Stimulated activated effector memory CD8-positive, alpha-beta T cell treated with anti-CD3 and anti-CD28 coated beads, Interleukin-12 subunit alpha, Interleukin-12 subunit beta, amount 100 ng/mL, for 72 hours (primary cell): Measurements from ENCODE around the gene ASB4.
"Not testable (repeated sequence)": the region's sequence is repeated elsewhere in the genome, so short reads cannot be mapped to it uniquely, and the experiment has no call there.

Source experiments
- ATAC-seq: fragments of 150-1000 bp; cut with Tn5 transposase; 2 replicates; pipeline ENCODE4 v1.10.0; 2021
- DNase-seq, 2 donors: peaks; one replicate each; pipeline ENCODE4 v3.0.0; 2021 to 2022; ENCODE audit warnings: low spot score in 2 of 2
- H3K27ac Mint-ChIP-seq: one replicate; pipeline ENCODE4 v1.8.0; 2022; ENCODE audit warnings: mild to moderate bottlenecking, mixed read lengths
- H3K36me3 Mint-ChIP-seq: one replicate; pipeline ENCODE4 v1.8.0; 2022; ENCODE audit warnings: mild to moderate bottlenecking, mixed read lengths
- H3K4me1 Mint-ChIP-seq: one replicate; pipeline ENCODE4 v1.8.0; 2022; ENCODE audit warnings: mixed read lengths
- H3K4me3 Mint-ChIP-seq: one replicate; pipeline ENCODE4 v1.8.0; 2022; ENCODE audit warnings: mild to moderate bottlenecking, mixed read lengths
- H3K9me3 Mint-ChIP-seq: one replicate; pipeline ENCODE4 v1.8.0; 2022; ENCODE audit warnings: mixed read lengths

Gene ASB4

DNA sequence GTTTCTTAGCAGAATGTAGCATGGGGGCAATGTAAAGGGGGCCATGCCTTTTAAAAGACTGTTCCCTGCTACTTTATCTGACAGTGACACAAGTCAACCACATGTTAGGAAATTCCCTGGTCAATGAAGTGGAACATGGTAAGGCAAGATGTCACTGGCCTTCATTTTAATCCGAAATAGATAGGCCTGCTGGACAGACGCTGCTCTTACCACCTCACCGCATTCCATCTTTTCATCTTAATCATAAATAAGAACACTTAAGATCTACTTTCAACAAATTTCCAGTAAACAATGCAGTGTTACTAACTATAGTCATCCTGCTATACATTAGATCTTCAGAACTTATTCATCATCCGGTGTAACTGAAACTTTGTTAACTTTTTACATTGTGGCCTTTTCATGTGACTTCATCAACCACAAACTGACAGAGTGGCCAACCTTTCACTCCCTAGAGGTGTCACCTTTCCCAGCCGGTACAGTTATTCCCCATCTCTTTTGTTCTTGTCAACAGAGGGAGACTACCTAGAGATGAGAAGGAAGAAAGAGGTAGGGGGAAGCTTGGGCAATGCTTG lies 15.6 kb downstream of the ASB4 start:
- Mint-ChIP-seq H3K4me1 (peaks cover 31% of the 10 kb centered on the region), H3K4me3 (peak overlapping the region; percentile 22), H3K9me3 (no peaks in the 10 kb centered on the region), H3K27ac (peak overlapping the region; percentile 69), H3K36me3 (no peaks in the 10 kb centered on the region)
- ATAC-seq (peak; percentile 97), DNase-seq (peak in 1 of 2 donors; percentile 61)

DNA sequence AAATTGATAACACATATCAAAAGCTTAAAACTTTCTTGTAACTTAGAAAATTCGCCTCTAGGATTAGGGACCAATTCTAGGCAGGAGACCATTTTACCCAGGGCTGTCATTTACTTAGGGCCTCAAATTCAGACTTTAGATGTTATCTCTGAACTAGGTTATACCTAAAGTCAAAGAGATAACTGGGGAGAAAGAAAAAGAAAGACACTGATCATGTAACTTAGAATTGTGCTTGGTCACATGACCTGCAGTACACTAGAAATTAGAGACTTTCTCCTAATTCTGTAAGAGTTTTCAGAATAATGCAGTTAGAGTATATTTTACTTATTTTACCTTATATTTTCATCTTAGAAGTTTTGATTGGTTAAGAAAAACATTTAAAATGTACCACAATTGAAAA lies 16.7 kb downstream of the ASB4 start:
- Mint-ChIP-seq H3K4me1 (peaks cover 31% of the 10 kb centered on the region), H3K27ac (no peak overlapping the region), H3K9me3 (no peaks in the 10 kb centered on the region), H3K4me3 (no peak overlapping the region), H3K36me3 (no peaks in the 10 kb centered on the region)
- ATAC-seq (no peak), DNase-seq (no peak)

DNA sequence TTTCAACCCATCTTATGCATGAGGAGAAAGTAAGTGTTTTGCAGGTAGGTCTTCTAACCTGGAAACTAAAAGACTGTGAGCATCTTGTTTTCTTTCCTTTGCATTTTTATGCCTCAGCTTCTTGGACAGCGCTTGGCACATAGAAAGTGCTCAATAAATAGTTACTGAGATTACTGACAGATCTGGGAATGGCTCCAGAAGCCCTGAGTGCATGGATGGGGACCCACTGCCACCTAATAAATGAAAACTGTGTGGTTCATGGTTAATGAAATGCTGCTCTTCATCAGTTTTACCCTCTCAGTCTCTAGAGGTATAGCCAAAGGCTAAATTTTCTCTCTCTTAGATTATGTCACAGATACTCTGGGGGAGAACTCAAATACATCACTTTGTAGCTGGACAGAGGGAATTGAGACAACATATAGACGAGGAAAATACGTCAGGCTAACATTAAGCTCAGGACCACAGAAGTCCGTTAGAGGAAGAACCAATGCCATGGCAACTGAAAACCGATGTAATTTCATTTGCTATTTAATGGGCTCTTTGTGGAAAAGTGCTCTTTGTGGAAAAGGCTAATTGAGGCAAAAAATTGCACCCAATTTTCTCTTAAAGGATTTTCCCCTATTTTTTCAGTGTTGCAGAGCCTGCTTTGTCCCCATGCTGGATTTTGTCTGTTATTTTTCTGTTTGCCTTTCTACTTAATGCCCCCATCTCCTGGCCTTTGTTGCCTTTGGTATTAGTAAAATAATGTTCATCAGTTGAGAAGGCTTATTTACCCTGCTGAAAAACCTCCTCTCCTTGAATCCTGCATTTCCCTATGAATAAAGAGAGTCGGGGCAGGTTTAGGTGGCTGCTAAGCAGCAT lies 17.8 kb downstream of the ASB4 start:
- ATAC-seq (no peak), DNase-seq (no peak)
- no peak overlapping the region for H3K4me3 Mint-ChIP-seq
- H3K36me3 Mint-ChIP-seq: no peaks in the 10 kb centered on the region
- no peaks in the 10 kb centered on the region for H3K9me3 Mint-ChIP-seq
- no peak overlapping the region for H3K27ac Mint-ChIP-seq
- H3K4me1 Mint-ChIP-seq: peaks cover 31% of the 10 kb centered on the region

DNA sequence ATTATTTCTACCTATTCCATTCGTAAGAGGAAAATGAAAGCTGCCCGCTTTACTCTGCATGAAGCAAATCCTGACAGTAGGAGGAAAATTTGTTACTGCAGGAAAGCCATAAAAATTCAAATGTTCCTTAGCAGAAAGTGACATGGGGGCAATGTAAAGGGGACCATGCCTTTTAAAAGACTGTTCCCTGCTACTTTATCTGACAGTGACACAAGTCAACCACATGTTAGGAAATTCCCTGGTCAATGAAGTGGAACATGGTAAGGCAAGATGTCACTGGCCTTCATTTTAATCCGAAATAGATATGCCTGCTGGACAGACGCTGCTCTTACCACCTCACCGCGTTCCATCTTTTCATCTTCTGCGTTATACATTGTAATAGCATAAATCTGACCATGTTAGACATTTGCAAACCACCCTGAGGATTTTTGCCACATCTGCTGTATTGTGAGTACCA lies 18.4 kb downstream of the ASB4 start:
- DNase-seq, H3K27ac Mint-ChIP-seq, H3K36me3 Mint-ChIP-seq, H3K9me3 Mint-ChIP-seq, H3K4me3 Mint-ChIP-seq, ATAC-seq: not testable (repeated sequence)
- H3K4me1 Mint-ChIP-seq: peaks cover 28% of the 10 kb centered on the region

DNA sequence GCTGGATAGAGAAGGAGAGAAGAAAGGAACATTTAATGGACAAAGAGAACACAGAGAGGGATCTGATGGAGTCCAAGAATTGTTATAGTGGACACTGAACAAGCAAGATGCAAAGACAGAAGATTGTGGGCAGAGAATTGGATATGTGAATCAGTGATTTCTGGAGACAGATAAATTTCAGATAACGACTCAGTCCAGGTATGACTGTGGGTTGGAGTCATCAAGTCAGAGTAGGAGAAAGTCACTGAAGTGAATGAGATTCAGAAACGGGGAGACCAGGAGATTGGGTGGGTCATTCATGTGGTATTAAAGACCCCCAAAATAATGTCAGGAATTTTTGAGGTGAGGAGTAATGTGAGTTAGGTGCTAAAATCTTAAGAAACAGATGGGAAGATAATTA lies 23.0 kb downstream of the ASB4 start:
- no peak for DNase-seq
- Mint-ChIP-seq H3K36me3 (no peaks in the 10 kb centered on the region), H3K9me3 (no peaks in the 10 kb centered on the region), H3K27ac (no peak overlapping the region), H3K4me3 (no peak overlapping the region), H3K4me1 (no peaks in the 10 kb centered on the region)
- ATAC-seq: peak; percentile 68

DNA sequence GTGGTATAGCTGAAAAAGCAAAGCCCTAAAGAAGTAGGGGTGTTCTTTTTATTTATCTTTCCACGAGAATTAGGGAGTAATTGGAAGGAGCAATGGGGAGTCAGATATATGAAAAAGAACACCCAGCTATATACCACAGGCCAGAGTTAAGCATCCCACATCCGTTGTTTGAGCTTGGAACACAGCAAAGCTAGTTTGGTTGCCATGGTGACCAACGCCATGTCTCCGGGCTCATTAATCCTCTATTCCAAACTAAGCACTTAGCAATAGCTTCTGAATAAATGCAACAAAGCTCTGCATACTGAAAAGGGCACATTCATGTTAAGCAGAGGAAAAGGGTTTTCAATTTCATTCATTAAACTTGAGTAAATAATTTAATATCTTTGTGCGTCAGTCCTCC lies 23.5 kb downstream of the ASB4 start:
- H3K4me3 Mint-ChIP-seq: no peak overlapping the region
- ATAC-seq (peak; percentile 34), DNase-seq (no peak)
- no peak overlapping the region for H3K27ac Mint-ChIP-seq
- no peaks in the 10 kb centered on the region for H3K36me3 Mint-ChIP-seq
- no peaks in the 10 kb centered on the region for H3K9me3 Mint-ChIP-seq
- H3K4me1 Mint-ChIP-seq: no peaks in the 10 kb centered on the region

DNA sequence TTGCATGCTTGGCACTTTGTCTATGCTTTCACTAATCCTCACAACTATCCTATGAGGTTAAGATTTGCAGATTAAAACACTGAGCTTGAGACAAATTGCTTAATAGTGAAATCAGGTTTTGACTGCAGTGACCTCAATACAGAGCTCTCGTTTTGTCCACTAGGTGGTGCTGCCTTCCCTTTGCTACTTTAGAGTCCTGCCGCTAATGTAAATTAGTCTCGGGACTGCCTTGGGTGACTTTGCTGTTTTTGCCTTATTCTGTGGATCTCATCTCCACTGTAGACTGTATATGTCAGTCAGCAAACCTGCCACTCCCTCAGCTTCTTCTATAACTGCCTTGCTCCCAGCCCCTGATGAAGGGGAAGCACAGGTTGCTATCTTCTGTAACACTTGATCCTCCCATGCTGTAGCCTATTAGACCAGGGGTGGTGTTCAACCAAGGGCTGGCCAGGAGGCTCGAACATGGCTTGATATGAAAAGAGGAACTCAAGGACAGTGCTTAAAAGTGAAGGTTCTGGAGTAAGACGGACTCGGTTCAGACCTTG lies 26.0 kb downstream of the ASB4 start:
- DNase-seq: peak; percentile 37 to 76
- peak; percentile 83 for ATAC-seq
- H3K9me3 Mint-ChIP-seq: no peaks in the 10 kb centered on the region
- no peaks in the 10 kb centered on the region for H3K4me1 Mint-ChIP-seq
- no peak overlapping the region for H3K27ac Mint-ChIP-seq
- H3K4me3 Mint-ChIP-seq: no peak overlapping the region
- no peaks in the 10 kb centered on the region for H3K36me3 Mint-ChIP-seq

DNA sequence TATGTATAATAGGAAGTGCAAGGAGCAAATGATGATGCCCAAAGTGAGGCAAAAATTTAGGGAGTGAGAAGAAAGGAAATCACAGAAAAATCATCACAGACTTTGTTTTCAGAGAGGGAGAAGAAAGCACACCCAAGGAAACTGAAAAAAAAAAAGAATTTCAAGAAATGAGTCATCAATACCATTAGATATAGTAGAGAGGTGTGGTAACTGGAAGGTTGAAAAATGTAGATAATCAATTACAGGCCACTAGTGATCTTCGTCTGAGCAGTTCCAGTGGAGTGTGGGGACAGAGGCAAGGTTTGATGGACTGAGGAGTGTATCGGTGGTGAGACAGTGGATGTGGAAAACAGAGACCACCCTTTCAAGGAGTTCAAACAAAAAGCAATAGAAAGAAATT lies 31.7 kb downstream of the ASB4 start:
- no peaks in the 10 kb centered on the region for H3K9me3 Mint-ChIP-seq
- H3K36me3 Mint-ChIP-seq: no peaks in the 10 kb centered on the region
- no peak overlapping the region for H3K4me3 Mint-ChIP-seq
- no peak for DNase-seq
- H3K27ac Mint-ChIP-seq: no peak overlapping the region
- no peaks in the 10 kb centered on the region for H3K4me1 Mint-ChIP-seq
- no peak for ATAC-seq

DNA sequence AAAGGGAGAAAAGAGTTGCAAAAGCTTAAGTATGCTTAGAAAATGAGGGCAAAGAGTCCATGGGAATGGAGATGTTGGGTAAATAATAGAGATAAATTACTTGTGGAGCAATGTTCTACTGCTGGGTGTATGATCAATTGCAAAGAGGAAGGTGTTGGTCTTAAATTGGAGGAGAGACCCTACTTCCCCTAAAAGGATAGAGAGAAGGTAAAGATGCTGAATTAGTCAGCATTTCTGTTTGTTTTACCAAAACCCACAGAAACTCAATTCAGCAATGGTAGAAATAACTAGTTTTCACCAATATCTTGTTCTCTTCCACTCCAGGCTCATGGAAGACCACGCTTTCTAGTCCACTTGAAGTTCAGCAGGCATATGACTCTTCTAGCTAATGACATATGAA lies 32.1 kb downstream of the ASB4 start:
- no peaks in the 10 kb centered on the region for H3K9me3 Mint-ChIP-seq
- ATAC-seq: no peak
- H3K4me3 Mint-ChIP-seq: no peak overlapping the region
- no peaks in the 10 kb centered on the region for H3K4me1 Mint-ChIP-seq
- H3K27ac Mint-ChIP-seq: no peak overlapping the region
- H3K36me3 Mint-ChIP-seq: no peaks in the 10 kb centered on the region
- DNase-seq: no peak

DNA sequence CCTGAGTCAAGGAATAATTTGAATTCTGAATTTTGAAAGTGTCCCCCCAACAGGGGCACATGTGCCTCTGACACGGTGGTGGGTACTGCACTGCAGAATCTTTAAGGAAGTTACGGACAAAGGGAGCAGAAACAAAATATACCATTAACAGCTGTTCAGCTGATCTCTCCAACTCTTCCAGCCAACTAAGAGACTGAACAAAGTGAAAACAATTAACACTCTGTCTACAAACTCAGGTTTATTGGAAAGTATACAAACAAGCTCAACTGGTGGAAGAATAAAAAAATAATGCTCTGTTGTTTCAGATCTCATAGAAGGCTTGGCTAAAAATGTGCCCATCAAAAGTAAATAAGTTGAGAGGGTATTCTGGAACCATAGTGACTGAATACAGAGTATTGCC lies 34.4 kb downstream of the ASB4 start:
- Mint-ChIP-seq H3K4me3 (no peak overlapping the region), H3K27ac (no peak overlapping the region), H3K4me1 (no peaks in the 10 kb centered on the region), H3K9me3 (no peaks in the 10 kb centered on the region), H3K36me3 (no peaks in the 10 kb centered on the region)
- no peak for ATAC-seq
- DNase-seq: no peak

DNA sequence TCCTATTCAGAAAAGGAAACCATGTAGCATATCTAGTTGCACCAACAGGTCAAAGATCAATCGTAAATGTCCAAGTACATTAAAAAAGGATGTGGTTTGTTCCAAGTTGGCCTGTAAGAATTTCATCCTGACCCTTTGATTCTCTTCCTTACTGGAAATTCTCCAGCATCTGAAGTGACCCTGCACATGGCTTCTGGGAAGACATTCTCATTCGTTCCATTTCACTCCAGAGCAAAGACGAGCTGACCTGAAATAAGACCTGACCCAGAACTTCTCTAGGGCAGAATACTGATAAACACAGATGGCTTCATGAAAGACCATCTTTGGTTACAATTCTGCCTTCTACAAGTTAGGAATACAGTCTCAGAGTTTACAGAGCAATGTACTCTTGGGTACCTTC lies 39.8 kb downstream of the ASB4 start:
- H3K27ac Mint-ChIP-seq: no peak overlapping the region
- no peak for DNase-seq
- no peak overlapping the region for H3K4me3 Mint-ChIP-seq
- H3K36me3 Mint-ChIP-seq: no peaks in the 10 kb centered on the region
- H3K9me3 Mint-ChIP-seq: no peaks in the 10 kb centered on the region
- no peaks in the 10 kb centered on the region for H3K4me1 Mint-ChIP-seq
- no peak for ATAC-seq

DNA sequence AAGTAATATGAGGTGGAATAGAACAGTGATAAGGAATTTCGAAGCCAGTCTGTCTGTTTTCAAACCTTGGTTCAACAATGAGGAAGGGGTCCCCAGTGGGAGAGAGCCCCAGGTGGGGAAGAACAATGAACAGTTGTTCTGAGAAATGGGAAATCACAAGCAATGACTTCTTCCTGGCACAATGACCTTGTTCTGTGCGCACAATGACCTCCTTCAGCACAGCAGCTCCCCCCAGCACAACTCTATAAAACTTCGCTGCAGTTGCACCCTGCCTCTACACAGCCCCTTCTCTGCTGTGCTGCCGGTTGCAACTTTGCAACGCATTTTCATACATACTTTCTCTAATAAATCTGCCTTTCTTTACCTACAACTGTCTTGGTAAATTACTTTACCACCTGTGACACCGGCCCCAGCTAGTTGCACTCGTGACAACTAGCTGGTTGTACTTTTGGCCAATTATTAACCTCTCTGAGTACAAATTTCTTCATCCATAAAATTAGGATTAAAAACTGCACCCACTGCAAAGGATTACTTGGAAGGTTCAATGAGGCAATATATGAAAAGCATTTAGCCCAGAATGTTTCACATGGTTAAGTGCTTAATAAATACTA lies 40.5 kb downstream of the ASB4 start:
- no peak for DNase-seq

DNA sequence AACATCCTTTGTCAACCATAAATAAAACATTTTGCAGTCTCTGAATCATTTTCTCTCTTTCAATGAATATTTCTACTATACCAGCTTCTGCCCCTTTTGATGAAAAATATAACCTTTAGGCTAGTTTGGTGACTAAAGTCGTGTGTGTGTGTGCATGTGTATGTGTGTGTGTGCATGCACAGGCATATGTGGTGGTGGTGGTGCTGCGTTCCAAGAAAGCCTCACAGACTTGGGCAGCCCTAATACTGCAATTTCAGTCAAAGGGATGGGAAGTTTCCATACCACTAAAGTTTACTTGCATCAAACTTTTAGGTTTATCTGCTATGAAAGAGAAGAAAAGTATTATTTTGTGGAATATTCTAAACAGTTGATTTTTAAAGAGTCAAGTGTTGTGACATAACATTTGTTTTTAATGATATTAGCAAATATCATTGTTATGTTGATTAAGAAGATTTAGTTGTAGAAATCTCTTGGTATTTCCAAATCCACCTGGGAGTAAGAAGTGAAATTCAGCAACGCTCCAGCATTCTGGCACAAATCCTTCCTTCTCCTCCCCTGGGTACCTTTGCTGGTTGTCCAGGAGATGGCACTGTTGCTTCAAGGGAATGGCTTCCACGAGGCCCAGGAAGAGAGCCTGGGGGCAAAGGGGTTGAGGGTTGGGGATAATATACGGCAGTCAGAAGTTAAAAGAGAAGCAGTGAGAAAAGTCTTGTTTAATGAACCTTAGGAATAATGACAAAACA lies 41.5 kb downstream of the ASB4 start:
- H3K4me1 Mint-ChIP-seq: no peaks in the 10 kb centered on the region
- ATAC-seq (no peak), DNase-seq (no peak)
- no peak overlapping the region for H3K4me3 Mint-ChIP-seq
- no peak overlapping the region for H3K27ac Mint-ChIP-seq
- no peaks in the 10 kb centered on the region for H3K9me3 Mint-ChIP-seq
- no peaks in the 10 kb centered on the region for H3K36me3 Mint-ChIP-seq

More for the DNA sequence above, 40.5 kb downstream of the ASB4 start:
- ATAC-seq: no peak
- Mint-ChIP-seq H3K9me3 (no peaks in the 10 kb centered on the region), H3K4me1 (no peaks in the 10 kb centered on the region), H3K4me3 (no peak overlapping the region), H3K36me3 (no peaks in the 10 kb centered on the region), H3K27ac (no peak overlapping the region)

DNA sequence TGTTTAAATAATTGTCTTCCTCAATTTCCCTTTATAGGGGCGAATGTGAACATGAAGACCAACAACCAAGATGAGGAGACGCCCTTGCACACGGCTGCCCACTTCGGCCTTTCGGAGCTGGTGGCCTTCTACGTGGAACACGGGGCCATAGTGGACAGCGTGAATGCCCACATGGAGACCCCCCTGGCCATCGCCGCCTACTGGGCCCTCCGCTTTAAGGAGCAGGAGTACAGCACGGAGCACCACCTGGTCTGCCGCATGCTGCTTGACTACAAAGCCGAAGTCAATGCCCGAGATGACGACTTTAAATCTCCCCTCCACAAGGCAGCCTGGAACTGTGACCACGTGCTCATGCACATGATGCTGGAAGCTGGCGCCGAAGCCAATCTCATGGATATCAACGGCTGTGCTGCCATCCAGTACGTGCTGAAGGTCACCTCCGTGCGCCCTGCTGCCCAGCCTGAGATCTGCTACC lies 42.1 kb downstream of the ASB4 start:
- Mint-ChIP-seq H3K27ac (no peak overlapping the region), H3K9me3 (no peaks in the 10 kb centered on the region), H3K4me1 (no peaks in the 10 kb centered on the region), H3K4me3 (no peak overlapping the region), H3K36me3 (no peaks in the 10 kb centered on the region)
- no peak for DNase-seq
- no peak for ATAC-seq

DNA sequence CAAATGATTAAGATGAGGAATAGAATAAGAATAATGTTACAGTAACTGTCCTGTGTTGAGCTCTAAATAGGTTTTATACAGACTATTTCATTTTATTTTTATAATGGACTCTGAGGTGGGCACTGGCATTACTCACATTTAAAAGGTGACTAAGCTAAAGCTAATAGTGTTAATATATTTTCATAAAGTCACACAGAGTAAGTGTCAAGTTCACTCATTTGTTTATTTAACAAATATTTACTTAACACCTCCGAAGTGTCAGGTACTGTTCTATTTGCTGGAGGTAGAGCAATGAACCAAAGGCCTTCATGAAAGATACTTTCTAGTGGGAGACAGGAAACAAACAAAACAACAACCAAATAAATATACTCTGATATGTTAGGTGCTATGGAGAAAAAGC lies 44.0 kb downstream of the ASB4 start:
- no peak overlapping the region for H3K4me3 Mint-ChIP-seq
- H3K9me3 Mint-ChIP-seq: no peaks in the 10 kb centered on the region
- no peaks in the 10 kb centered on the region for H3K36me3 Mint-ChIP-seq
- ATAC-seq: no peak
- no peak for DNase-seq
- H3K27ac Mint-ChIP-seq: no peak overlapping the region
- no peaks in the 10 kb centered on the region for H3K4me1 Mint-ChIP-seq
